SK-N-SH (cell line): ENCODE measurements around the gene LILRA2.

Source experiments
- EP300 ChIP-seq, 2 experiments: IDR thresholded peaks; 2 replicates each; pipeline versions ENCODE4 v1.4.0 to v1.6.1; 2012; ENCODE audit warnings: borderline replicate concordance in 1 of 2, low read depth in 1 of 2, low read length in 1 of 2
- EZH2phosphoT487 ChIP-seq: fragments of 200-600 bp; sonication (generic); IDR thresholded peaks from 2 replicates; pipeline ENCODE4 v1.6.1; 2017; ENCODE audit warnings: low read depth, mixed run types, mild to moderate bottlenecking, antibody characterized with exemption, moderate library complexity, borderline replicate concordance
- JUND ChIP-seq: IDR thresholded peaks from 2 replicates; pipeline ENCODE4 v1.4.0; 2012
- POLR2AphosphoS5 ChIP-seq: IDR thresholded peaks from 2 replicates; pipeline ENCODE4 v1.6.1; 2012; ENCODE audit warnings: low read depth, low read length
- RAD21 ChIP-seq: IDR thresholded peaks from 2 replicates; pipeline ENCODE4 v1.6.1; 2012; ENCODE audit warnings: mild to moderate bottlenecking, low read length
- TF ChIP-seq, protein P1 (sequence below): fragments of 200-600 bp; sonication (generic); IDR thresholded peaks from 2 replicates; pipeline ENCODE4 v1.6.1; 2017; ENCODE audit warnings: antibody characterized with exemption, mild to moderate bottlenecking, moderate library complexity
- TF ChIP-seq, protein P2 (sequence below): IDR thresholded peaks from 2 replicates; pipeline ENCODE4 v1.6.1; 2012; ENCODE audit warnings: mild to moderate bottlenecking, low read depth, low read length, moderate library complexity
- TF ChIP-seq, protein P3 (sequence below): IDR thresholded peaks from 2 replicates; pipeline ENCODE4 v1.4.0; 2012; ENCODE audit warnings: low read depth, borderline replicate concordance

DNA sequence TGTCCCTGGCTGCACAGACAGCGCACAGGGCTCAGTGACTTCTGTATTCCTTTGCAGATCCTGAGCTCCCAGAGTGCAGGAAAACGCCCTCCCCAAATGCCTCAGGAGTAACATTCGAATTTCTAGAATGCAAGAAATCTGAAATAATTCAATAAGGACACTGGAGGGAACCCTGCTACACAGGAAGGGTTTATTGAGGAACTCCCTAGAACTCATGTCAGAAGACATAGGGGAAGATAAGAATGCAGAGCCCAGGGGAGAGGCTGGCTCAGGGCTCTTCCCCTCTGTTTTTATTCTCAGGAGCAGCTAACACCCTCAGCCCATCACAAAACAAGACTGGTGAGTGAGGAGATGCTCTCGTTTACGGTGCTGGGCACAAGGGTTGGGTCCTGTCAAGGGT, 26.6 kb downstream of the LILRA2 start:
- TF ChIP-seq EZH2phosphoT487 = no peak
- TF ChIP-seq, protein P1, sequence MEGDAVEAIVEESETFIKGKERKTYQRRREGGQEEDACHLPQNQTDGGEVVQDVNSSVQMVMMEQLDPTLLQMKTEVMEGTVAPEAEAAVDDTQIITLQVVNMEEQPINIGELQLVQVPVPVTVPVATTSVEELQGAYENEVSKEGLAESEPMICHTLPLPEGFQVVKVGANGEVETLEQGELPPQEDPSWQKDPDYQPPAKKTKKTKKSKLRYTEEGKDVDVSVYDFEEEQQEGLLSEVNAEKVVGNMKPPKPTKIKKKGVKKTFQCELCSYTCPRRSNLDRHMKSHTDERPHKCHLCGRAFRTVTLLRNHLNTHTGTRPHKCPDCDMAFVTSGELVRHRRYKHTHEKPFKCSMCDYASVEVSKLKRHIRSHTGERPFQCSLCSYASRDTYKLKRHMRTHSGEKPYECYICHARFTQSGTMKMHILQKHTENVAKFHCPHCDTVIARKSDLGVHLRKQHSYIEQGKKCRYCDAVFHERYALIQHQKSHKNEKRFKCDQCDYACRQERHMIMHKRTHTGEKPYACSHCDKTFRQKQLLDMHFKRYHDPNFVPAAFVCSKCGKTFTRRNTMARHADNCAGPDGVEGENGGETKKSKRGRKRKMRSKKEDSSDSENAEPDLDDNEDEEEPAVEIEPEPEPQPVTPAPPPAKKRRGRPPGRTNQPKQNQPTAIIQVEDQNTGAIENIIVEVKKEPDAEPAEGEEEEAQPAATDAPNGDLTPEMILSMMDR = no peak
- TF ChIP-seq, protein P2, sequence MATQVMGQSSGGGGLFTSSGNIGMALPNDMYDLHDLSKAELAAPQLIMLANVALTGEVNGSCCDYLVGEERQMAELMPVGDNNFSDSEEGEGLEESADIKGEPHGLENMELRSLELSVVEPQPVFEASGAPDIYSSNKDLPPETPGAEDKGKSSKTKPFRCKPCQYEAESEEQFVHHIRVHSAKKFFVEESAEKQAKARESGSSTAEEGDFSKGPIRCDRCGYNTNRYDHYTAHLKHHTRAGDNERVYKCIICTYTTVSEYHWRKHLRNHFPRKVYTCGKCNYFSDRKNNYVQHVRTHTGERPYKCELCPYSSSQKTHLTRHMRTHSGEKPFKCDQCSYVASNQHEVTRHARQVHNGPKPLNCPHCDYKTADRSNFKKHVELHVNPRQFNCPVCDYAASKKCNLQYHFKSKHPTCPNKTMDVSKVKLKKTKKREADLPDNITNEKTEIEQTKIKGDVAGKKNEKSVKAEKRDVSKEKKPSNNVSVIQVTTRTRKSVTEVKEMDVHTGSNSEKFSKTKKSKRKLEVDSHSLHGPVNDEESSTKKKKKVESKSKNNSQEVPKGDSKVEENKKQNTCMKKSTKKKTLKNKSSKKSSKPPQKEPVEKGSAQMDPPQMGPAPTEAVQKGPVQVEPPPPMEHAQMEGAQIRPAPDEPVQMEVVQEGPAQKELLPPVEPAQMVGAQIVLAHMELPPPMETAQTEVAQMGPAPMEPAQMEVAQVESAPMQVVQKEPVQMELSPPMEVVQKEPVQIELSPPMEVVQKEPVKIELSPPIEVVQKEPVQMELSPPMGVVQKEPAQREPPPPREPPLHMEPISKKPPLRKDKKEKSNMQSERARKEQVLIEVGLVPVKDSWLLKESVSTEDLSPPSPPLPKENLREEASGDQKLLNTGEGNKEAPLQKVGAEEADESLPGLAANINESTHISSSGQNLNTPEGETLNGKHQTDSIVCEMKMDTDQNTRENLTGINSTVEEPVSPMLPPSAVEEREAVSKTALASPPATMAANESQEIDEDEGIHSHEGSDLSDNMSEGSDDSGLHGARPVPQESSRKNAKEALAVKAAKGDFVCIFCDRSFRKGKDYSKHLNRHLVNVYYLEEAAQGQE = no peak
- TF ChIP-seq, protein P3, sequence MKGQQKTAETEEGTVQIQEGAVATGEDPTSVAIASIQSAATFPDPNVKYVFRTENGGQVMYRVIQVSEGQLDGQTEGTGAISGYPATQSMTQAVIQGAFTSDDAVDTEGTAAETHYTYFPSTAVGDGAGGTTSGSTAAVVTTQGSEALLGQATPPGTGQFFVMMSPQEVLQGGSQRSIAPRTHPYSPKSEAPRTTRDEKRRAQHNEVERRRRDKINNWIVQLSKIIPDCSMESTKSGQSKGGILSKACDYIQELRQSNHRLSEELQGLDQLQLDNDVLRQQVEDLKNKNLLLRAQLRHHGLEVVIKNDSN = no peak
- no peak for TF ChIP-seq JUND
- TF ChIP-seq RAD21 = no peak
- no peak for TF ChIP-seq EP300 (IDR thresholded peaks at IDR 0.05; ENCODE audit: borderline replicate concordance in 1 of 2, low read depth in 1 of 2, low read length in 1 of 2)
- TF ChIP-seq POLR2AphosphoS5 = no peak
